HCT116 (cell line): ENCODE measurements around the gene TCF7L1.

Source experiments
- MAX ChIP-seq: IDR thresholded peaks from 2 replicates; pipeline ENCODE4 v1.6.1; 2012
- POLR2AphosphoS5 ChIP-seq: IDR thresholded peaks from 2 replicates; pipeline ENCODE4 v1.6.1; 2011; ENCODE audit warnings: mild to moderate bottlenecking, low read depth, low read length, moderate library complexity
- REST ChIP-seq: IDR thresholded peaks from 2 replicates; pipeline ENCODE4 v1.6.1; 2012; ENCODE audit warnings: low read depth
- YY1 ChIP-seq: IDR thresholded peaks from 2 replicates; pipeline ENCODE4 v1.6.1; 2011; ENCODE audit warnings: low read length, low read depth, moderate library complexity, mild to moderate bottlenecking; ENCODE audit not compliant: insufficient replicate concordance; ENCODE audit errors: extremely low read depth

GRCh38 chr2:85145116-85145820, 12.1 kb downstream of the TCF7L1 start:
- no peak for TF ChIP-seq POLR2AphosphoS5
- no peak for TF ChIP-seq MAX
- no peak for TF ChIP-seq YY1
- no peak for TF ChIP-seq REST
